Measurements from ENCODE around the gene CMYA5. TPM values are rescaled to one million over a fixed set of nuclear protein-coding genes. Genes with fewer than 3 reads are reported as not detected.

Gene CMYA5
- total RNA-seq, 2 experiments from 2014 or later, result 0.13 to 0.21 TPM

GRCh38 chr5:79793304-79793703 lies 103.7 kb downstream of the CMYA5 start:
- H3K36me3 ChIP-seq (ENCODE audit: insufficient read depth, low read length), result no peaks in the 10 kb centered on the region
- intact Hi-C loops (cut with micrococcal nuclease; ENCODE audit: unreplicated experiment), result no loop called here
- BruUV-seq (replicated peaks), result no TSS peak
- no peak for DNase-seq (ENCODE audit: low spot score)
- H3K4me2 ChIP-seq (ENCODE audit: low read length), result no peak overlapping the region
- ChIA-PET POLR2A (interaction anchor here (1.7 kb wide), 1 partner anchor 19 kb away, joined by 3 read pairs; no protein-coding TSS in a partner anchor), CTCF (ENCODE audit: unreplicated experiment) (no interaction called here)
- H2AFZ ChIP-seq (ENCODE audit: low read length), result no peak overlapping the region
- no peaks in the 10 kb centered on the region for H3K9me3 ChIP-seq (ENCODE audit: low read length)
- no peak overlapping the region for H3K4me3 ChIP-seq (ENCODE audit: low read depth, low read length, poor library complexity, severe bottlenecking)
- TF ChIP-seq EZH2phosphoT487 (IDR thresholded peaks at IDR 0.05; ENCODE audit: borderline replicate concordance, low read depth, low read length) (no peak), CTCF (conservative IDR thresholded peaks at IDR 0.05; ENCODE audit: low read length) (no peak)
- no peaks in the 10 kb centered on the region for H3K9me2 ChIP-seq (ENCODE audit: insufficient read depth, low read length)
- H3K27ac ChIP-seq (ENCODE audit: low read depth, low read length, poor library complexity, severe bottlenecking), result no peak overlapping the region
- no peaks in the 10 kb centered on the region for H4K20me1 ChIP-seq (ENCODE audit: insufficient read depth, low read length)
- no peaks in the 10 kb centered on the region for H3K79me2 ChIP-seq (ENCODE audit: insufficient read depth, low read depth, low read length)
- H3K4me1 ChIP-seq (ENCODE audit: insufficient read depth, low read length, poor library complexity, severe bottlenecking), result no peaks in the 10 kb centered on the region

GRCh38 chr5:79793722-79794121 lies 104.1 kb downstream of the CMYA5 start:
- H3K9me3 ChIP-seq (ENCODE audit: low read length), result no peaks in the 10 kb centered on the region
- no peaks in the 10 kb centered on the region for H3K4me1 ChIP-seq (ENCODE audit: insufficient read depth, low read length, poor library complexity, severe bottlenecking)
- DNase-seq (ENCODE audit: low spot score), result no peak
- H3K4me3 ChIP-seq (ENCODE audit: low read depth, low read length, poor library complexity, severe bottlenecking), result no peak overlapping the region
- POLR2A ChIA-PET, result interaction anchor here (1.7 kb wide), 1 partner anchor 20 kb away, joined by 3 read pairs; no protein-coding TSS in a partner anchor
- H3K4me2 ChIP-seq (ENCODE audit: low read length), result no peak overlapping the region
- H3K36me3 ChIP-seq (ENCODE audit: insufficient read depth, low read length), result no peaks in the 10 kb centered on the region
- intact Hi-C loops (cut with micrococcal nuclease; ENCODE audit: unreplicated experiment), result no loop called here
- BruUV-seq (replicated peaks), result no TSS peak
- H3K79me2 ChIP-seq (ENCODE audit: insufficient read depth, low read depth, low read length), result no peaks in the 10 kb centered on the region
- CTCF ChIA-PET (ENCODE audit: unreplicated experiment), result no interaction called here
- H3K27ac ChIP-seq (ENCODE audit: low read depth, low read length, poor library complexity, severe bottlenecking), result no peak overlapping the region
- no peaks in the 10 kb centered on the region for H4K20me1 ChIP-seq (ENCODE audit: insufficient read depth, low read length)
- H3K9me2 ChIP-seq (ENCODE audit: insufficient read depth, low read length), result no peaks in the 10 kb centered on the region
- no peak overlapping the region for H2AFZ ChIP-seq (ENCODE audit: low read length)
- no peak for TF ChIP-seq EZH2phosphoT487 (IDR thresholded peaks at IDR 0.05; ENCODE audit: borderline replicate concordance, low read depth, low read length)

- TF ChIP-seq EZH2phosphoT487 (IDR thresholded peaks at IDR 0.05; ENCODE audit: borderline replicate concordance, low read depth, low read length), result no peak
- TF ChIP-seq CTCF (conservative IDR thresholded peaks at IDR 0.05; ENCODE audit: low read length), result no peak
- Histone ChIP-seq H3K36me3 (ENCODE audit: insufficient read depth, low read length) (no peaks in the 10 kb centered on the region), H3K4me1 (ENCODE audit: insufficient read depth, low read length, poor library complexity, severe bottlenecking) (no peaks in the 10 kb centered on the region), H4K20me1 (ENCODE audit: insufficient read depth, low read length) (no peaks in the 10 kb centered on the region), H3K4me2 (ENCODE audit: low read length) (no peak overlapping the region), H3K4me3 (ENCODE audit: low read depth, low read length, poor library complexity, severe bottlenecking) (no peak overlapping the region), H3K9me3 (ENCODE audit: low read length) (no peaks in the 10 kb centered on the region), H3K79me2 (ENCODE audit: insufficient read depth, low read depth, low read length) (no peaks in the 10 kb centered on the region), H2AFZ (ENCODE audit: low read length) (no peak overlapping the region), H3K27ac (ENCODE audit: low read depth, low read length, poor library complexity, severe bottlenecking) (no peak overlapping the region), H3K9me2 (ENCODE audit: insufficient read depth, low read length) (no peaks in the 10 kb centered on the region)
- BruUV-seq (replicated peaks), result no TSS peak
- intact Hi-C loops (cut with micrococcal nuclease; ENCODE audit: unreplicated experiment), result no loop called here
- ChIA-PET POLR2A (no interaction called here), CTCF (ENCODE audit: unreplicated experiment) (interaction anchor here (0.6 kb wide), 1 partner anchor 837 kb away, joined by 3 read pairs; no protein-coding TSS in a partner anchor)
- DNase-seq (ENCODE audit: low spot score), result no peak
These were observed 104.7 kb downstream of the CMYA5 start for GRCh38 chr5:79794347-79794746.
